ENCODE results near the gene GRAP2. TPM values are rescaled to one million over a fixed set of nuclear protein-coding genes. Genes with fewer than 3 reads are reported as not detected.

Gene GRAP2
- total and polyA plus RNA-seq, 2 of the 8 experiments (the other 6 are each of a cell fraction or from before 2014, with no cell fraction given) = 0.08 TPM; not detected in 1

DNA sequence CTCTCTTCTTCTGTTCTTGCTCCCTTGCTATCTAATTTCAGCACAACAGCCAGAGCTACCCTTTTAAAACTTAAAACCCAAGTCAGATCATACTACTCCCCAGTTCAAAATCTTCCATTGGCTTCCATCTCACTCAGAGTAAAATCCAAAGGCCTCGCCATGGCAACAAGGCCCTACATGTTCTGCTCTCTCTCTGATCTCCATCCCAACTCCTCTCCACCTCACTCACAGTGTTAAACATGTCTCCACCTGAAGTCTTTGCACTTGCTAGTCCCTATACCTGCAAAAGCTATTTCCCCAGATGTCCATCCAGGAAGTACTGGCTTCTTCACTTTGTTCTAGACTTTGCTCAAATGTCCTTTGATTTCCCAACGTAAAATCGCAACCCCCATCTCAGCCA, 3.0 kb upstream of the GRAP2 start:
- POLR2A ChIA-PET (ENCODE audit: partially characterized antibody) = no interaction called here
- Histone ChIP-seq H4K5ac (ENCODE audit: insufficient read length, low read depth, low read length) (no peak overlapping the region), H3K23ac (ENCODE audit: insufficient read length) (no peak overlapping the region), H3K9ac (replicated peaks in 1 of 4; ENCODE audit: extremely low read depth in 1 of 4, low read depth in 3 of 4, low read length in 3 of 4) (no peak overlapping the region), H4K91ac (replicated peaks; ENCODE audit: insufficient read length, low read length) (no peak overlapping the region), H3K27me3 (replicated peaks in 1 of 4; ENCODE audit: control insufficient read depth in 3 of 4, extremely low read depth in 1 of 4, insufficient read depth in 3 of 4, low read length in 3 of 4) (no peaks in the 10 kb centered on the region), H2AK5ac (ENCODE audit: low read depth, low read length) (no peak overlapping the region), H3K4me1 (replicated peaks in 1 of 4; ENCODE audit: control insufficient read depth in 3 of 4, insufficient read depth in 4 of 4, low read length in 3 of 4) (peaks cover 0 to 5% (median 0%) of the 10 kb centered on the region in 4 experiments; a peak in 1 of 7 replicates), H3K4me3 (ENCODE audit: extremely low read depth in 1 of 4, insufficient read depth in 2 of 4, low read depth in 3 of 4, low read length in 4 of 4) (no peak overlapping the region), H3K79me2 (ENCODE audit: control insufficient read depth in 1 of 2, insufficient read depth in 2 of 2, low read length in 2 of 2) (no peaks in the 10 kb centered on the region), H4K20me1 (replicated peaks in 1 of 2; ENCODE audit: control insufficient read depth in 1 of 2, insufficient read depth in 2 of 2, low read length in 2 of 2) (no peaks in the 10 kb centered on the region), H4K8ac (ENCODE audit: extremely low read depth, insufficient read depth, low read length) (no peak overlapping the region), H2BK120ac (replicated peaks; ENCODE audit: low read depth, low read length) (no peak overlapping the region), H3K79me1 (ENCODE audit: low read depth, low read length) (no peaks in the 10 kb centered on the region), H3K14ac (ENCODE audit: insufficient read length) (no peak overlapping the region), H2AFZ (ENCODE audit: low read length) (no peak overlapping the region), H3K4me2 (ENCODE audit: insufficient read depth in 1 of 2, low read depth in 2 of 2, low read length in 2 of 2) (no peak overlapping the region), H3K23me2 (ENCODE audit: low read depth, low read length) (no peaks in the 10 kb centered on the region), H3K36me3 (ENCODE audit: control insufficient read depth in 2 of 4, insufficient read depth in 4 of 4, low read length in 3 of 4) (no peaks in the 10 kb centered on the region), H2BK15ac (ENCODE audit: low read length) (no peak overlapping the region), H2BK5ac (ENCODE audit: low read depth, low read length) (no peak overlapping the region), H3K27ac (ENCODE audit: low read depth, low read length) (no peak overlapping the region), H3K9me3 (ENCODE audit: insufficient read depth in 2 of 2, low read depth in 1 of 2, low read length in 1 of 2) (no peaks in the 10 kb centered on the region), H3K18ac (ENCODE audit: extremely low read depth, low read length) (no peak overlapping the region), H3K56ac (replicated peaks; ENCODE audit: insufficient read length, low read depth, low read length) (no peak overlapping the region), H2BK20ac (ENCODE audit: low read length) (no peak overlapping the region), H3K4ac (replicated peaks; ENCODE audit: insufficient read length, low read depth, low read length) (no peak overlapping the region), H2BK12ac (ENCODE audit: low read depth, low read length) (no peak overlapping the region)
- FAIRE-seq = no peak
- CTCF ChIA-PET (ENCODE audit: partially characterized antibody) = interaction anchor here (1.4 to 1.5 kb wide), 2 partner anchors 31 to 35 kb away, joined by 3 read pairs; no protein-coding TSS in a partner anchor
- WGBS, 2 experiments (ENCODE audit: extremely low coverage in 1 of 2, insufficient coverage in 1 of 2, insufficient read length in 1 of 2, insufficient replicate concordance in 2 of 2, low coverage in 1 of 2, low lambda C conversion rate in 2 of 2, missing lambda C conversion rate in 1 of 2) = 93% methylated on average over 3 of the region's 3 CpGs; no CpG with 5 or more reads in 1 of the 2 experiments
- no peak for DNase-seq (ENCODE audit: low read depth in 1 of 2, low spot score in 2 of 2)
- TF ChIP-seq CHD2 (IDR thresholded peaks at IDR 0.05; ENCODE audit: low read length) = no peak
- TF ChIP-seq, protein P1, sequence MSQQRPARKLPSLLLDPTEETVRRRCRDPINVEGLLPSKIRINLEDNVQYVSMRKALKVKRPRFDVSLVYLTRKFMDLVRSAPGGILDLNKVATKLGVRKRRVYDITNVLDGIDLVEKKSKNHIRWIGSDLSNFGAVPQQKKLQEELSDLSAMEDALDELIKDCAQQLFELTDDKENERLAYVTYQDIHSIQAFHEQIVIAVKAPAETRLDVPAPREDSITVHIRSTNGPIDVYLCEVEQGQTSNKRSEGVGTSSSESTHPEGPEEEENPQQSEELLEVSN (IDR thresholded peaks at IDR 0.05) = no peak
- no peak for TF ChIP-seq CBX5 (IDR thresholded peaks at IDR 0.05; ENCODE audit: low read depth, low read length)
- no peak for TF ChIP-seq CHD1 (IDR thresholded peaks at IDR 0.05; ENCODE audit: low read depth, low read length)
- TF ChIP-seq BCL11A (IDR thresholded peaks at IDR 0.05; ENCODE audit: low read depth in 2 of 2, low read length in 2 of 2) = no peak
- no peak for TF ChIP-seq SIN3A (conservative IDR thresholded peaks at IDR 0.05 in 1 of 2, IDR thresholded peaks at IDR 0.05 in 1 of 2; ENCODE audit: low read depth in 1 of 2, low read length in 2 of 2)
- no peak for TF ChIP-seq NRF1 (IDR thresholded peaks at IDR 0.05; ENCODE audit: low read depth, low read length)
- TF ChIP-seq BACH1 (IDR thresholded peaks at IDR 0.05; ENCODE audit: low read length) = no peak
- TF ChIP-seq ZNF274 (IDR thresholded peaks at IDR 0.05; ENCODE audit: borderline replicate concordance, extremely low read depth, low read length) = no peak
- TF ChIP-seq YY1 (IDR thresholded peaks at IDR 0.05; ENCODE audit: low read depth, low read length) = no peak
- no peak for TF ChIP-seq JUN (IDR thresholded peaks at IDR 0.05; ENCODE audit: low read depth, low read length)
- no peak for TF ChIP-seq SRF (IDR thresholded peaks at IDR 0.05; ENCODE audit: low read depth, low read length)
- no peak for TF ChIP-seq BRCA1 (IDR thresholded peaks at IDR 0.05; ENCODE audit: low read depth, low read length)
- TF ChIP-seq SP1 (IDR thresholded peaks at IDR 0.05; ENCODE audit: low read depth, low read length) = no peak
- no peak for TF ChIP-seq EP300 (IDR thresholded peaks at IDR 0.05; ENCODE audit: borderline replicate concordance in 1 of 2, low read depth in 2 of 2, low read length in 2 of 2)

All from H1 (cell line).